GM21381 (cell line): Measurements from ENCODE around the gene FAM120A.

Experiments
- ATAC-seq: cut with Tn5 transposase; IDR thresholded peaks from one replicate; pipeline ENCODE4 v1.9.1; 2021; ENCODE audit warnings: mild to moderate bottlenecking, moderate library complexity; ENCODE audit not compliant: unreplicated experiment

Gene FAM120A

GRCh38 chr9:93467462-93467861, 16.0 kb downstream of the FAM120A start:
- ATAC-seq, result no peak

DNA sequence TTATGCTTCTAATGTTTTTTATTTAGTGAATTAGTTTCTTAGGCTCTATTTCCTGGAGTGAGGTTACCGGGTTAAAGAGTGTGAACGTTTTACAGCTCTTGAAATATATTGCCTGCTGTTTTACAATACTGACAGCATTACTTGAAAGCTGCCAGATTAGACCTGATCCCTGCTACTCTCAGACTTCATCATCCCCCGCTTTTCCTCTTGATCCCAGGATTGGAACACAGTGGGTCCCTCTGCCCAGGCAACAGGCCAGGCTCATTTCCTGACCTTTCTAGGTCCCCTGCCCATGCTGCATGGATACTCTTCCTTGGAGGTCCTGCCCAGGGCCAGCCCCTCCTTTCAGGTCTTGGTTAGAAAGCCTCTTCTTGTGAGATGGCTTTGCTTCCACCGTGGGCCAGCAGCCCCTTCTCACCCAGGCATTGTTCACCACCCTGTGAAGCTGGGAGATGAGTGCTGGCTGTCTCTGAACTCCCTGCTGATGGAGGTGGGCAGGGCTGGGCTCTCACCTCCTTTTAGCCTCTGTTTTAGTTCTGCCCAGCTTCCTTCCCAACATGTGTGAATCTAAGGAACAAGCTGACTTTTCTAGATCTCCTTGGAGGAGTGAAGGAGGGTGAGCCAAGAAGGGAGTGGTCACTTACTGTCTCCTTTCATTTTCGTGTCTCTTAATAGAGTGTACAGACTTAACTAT, 17.4 kb downstream of the FAM120A start:
- no peak for ATAC-seq

GRCh38 chr9:93470391-93470790, 18.9 kb downstream of the FAM120A start:
- ATAC-seq, result no peak

GRCh38 chr9:93471124-93471523, 19.6 kb downstream of the FAM120A start:
- ATAC-seq, result no peak

DNA sequence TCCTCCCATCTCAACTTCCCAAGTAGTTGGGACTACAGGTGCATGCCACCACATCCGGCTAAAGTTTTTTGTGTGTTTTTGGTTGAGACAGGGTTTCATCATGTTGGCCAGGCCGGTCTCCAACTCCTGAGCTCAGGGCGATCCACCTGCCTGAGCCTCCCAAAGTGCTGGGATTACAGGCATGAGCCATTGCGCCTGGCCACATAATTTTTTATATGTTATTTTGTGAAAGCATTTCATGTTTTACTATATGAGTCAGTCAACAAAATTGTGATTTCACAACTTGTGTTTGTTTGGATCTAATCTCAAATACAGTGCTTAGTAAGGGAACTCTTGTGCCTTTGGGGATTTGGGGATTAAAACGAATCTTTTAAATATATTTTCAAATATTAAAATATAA, 21.9 kb downstream of the FAM120A start:
- no peak for ATAC-seq

GRCh38 chr9:93475108-93475507, 23.6 kb downstream of the FAM120A start:
- ATAC-seq, result no peak

- ATAC-seq, result no peak
Observed at GRCh38 chr9:93475856-93476255, 24.4 kb downstream of the FAM120A start.

- no peak for ATAC-seq
Observed at GRCh38 chr9:93476924-93477323, 25.4 kb downstream of the FAM120A start.

DNA sequence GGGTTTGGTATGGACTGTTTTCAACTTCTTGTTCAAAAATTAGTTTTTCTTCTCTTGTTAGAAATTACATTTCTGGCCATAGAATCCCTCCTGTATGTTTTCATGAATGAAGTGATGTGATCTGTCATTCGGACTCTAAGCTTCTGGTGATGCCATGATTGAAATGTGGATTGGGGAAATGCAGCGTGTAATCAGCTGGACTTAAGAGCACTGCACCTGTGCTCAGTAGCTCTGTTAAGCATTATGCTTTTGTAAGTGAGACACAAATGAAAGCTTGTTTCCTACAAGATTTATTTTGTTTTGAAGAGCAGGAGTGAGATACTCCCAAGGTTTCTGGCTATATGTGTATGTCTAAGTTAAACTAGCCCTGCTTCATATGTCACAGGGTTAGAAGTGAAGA, 25.9 kb downstream of the FAM120A start:
- no peak for ATAC-seq

DNA sequence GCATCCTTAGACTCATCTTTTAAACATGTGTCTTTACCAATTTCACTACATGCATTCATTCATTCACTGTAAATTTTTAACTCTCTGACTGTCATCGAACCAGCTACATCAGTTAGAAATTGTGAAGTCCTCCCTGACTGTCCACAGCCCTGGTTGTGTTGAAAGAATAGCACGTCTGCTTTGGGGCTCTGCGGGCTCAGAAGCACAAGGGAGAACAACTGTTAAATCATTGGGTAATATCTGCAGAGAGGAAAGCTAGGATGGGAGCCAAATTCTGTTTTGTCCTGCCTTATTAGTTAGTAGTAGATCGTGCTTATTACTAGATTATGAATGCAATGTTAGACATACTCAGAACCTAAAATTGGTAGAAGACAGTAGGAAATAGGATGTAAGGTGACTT, 28.2 kb downstream of the FAM120A start:
- no peak for ATAC-seq

DNA sequence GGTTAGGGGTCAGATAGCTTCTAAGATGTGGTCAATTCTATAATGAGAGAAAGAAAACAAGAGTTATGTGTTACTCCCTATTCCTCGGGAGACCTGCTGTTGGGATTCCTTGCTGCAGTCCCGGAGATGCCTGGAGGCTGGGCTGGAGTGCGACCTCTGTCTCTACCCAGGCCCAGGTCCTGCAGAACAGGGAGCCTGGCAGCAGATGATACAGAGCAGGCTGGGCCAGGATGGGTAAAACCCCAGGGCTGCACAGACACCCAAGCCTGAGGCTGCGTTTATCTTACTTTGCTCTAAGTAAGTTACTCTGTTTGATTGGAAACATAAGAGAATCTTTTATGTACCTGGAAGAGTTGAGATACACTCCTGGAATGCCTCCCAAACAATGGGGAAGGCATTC, 28.8 kb downstream of the FAM120A start:
- no peak for ATAC-seq

DNA sequence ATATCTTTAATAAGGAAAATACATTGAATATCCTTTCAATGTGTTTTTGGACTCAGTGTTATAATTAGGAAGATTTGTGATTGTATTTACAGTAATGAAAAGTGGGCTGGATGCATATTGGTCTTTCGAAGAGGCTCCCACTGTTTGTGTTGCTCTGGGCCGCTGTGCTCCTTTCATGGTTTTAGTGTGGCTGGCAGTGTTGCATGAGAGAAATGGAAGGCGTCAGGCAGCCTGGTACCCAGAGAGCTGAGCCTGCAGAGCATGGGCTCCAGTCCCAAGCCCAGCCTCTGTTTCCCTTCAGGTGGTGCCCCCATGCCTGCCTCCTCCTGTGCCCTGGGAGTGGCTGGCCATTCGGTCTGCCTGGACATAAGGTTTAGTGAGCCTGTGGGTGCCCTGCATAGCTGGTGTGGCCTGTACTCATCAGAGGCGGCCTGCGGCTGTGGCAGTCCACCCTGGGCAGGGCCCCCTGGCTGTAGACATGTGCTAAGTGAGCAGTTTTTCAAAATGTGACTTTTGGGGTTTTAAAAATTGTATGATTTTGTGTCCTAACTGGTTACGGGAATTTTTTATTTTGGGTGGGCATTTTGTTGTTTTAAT, 29.3 kb downstream of the FAM120A start:
- ATAC-seq, result no peak

DNA sequence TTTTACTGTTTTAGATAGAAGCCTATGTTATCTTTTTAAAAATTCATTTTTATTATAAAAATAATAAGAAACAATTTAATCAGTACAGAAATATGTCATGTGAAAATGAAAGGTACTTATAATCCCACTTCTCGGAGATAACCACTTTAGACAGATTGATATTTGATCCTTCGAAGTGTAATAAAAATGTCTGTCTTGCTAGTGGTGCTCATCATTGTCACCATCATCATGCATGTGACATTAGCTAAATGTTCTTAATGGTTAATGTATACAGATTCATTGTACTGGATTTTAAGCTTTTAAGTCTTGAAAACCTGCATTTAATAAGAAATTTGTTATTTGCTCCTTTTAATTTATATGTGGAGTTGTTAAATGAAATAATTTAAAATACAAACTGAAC, 32.0 kb downstream of the FAM120A start:
- ATAC-seq, result no peak

DNA sequence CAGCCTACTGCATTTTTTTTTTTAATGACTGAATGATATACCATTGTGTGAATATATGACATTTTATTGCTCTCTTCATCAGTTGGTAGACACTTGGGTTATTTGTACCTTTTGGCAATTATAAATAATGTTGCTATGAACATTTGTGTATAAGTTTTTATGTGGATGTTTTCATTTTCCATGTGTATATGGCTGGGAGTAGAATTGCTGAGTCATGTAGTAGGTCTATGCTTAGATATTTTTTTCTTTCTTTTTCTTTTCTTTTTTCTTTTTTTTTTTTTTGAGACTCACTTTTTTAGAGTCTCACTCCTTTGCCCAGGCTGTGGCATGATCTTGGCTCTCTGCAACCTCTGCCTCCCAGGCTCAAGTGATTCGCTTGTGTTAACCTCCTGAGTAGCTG, 34.8 kb downstream of the FAM120A start:
- ATAC-seq, result no peak

DNA sequence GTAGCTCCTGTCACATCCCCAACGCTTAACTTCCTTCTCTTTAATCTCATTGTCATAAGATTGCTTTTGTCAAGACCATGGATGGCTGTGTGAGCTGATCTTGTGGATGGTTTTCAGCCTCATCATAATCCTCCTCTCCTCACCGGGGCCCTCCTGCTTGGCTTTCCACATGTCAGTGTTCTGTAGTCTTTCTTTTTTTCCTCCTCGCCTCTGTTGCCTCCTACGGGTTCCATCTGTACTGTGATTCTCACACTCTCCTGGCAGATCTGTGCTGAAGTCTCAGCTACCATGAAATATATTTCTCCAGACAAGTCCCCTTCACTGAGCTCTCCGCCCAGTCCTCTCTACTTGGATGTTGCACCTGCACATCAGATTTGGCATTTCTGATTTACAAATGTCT, 36.8 kb downstream of the FAM120A start:
- ATAC-seq, result no peak

DNA sequence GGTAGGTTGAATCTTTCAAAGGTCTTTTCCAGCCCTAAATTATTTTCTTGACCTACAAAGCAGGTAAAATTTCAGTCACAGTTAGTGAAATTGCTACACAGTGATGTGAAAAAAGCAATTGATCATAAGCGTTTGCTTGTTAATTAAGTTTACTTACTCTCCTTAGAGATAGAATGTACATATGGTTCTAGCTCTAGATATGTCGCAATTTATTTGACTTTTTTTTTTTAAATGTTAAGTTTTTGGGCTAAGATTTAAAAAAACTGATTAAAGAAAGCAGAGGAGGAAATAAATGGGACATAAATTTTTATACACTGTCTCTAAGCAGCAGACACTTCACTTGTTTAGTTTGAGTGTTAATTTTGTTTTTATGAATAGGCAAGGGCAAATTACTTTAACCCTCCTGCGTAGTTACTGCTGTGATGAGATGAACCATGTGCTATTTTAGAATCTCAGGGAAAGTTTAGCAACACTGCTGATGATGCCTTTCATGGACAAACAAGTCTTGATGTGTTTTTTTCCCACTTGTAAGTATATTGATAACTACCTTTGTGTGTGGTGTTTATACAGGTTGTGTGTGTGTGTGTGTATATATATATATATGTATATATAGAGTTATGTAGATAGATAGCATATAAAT, 40.2 kb downstream of the FAM120A start:
- ATAC-seq, result no peak

DNA sequence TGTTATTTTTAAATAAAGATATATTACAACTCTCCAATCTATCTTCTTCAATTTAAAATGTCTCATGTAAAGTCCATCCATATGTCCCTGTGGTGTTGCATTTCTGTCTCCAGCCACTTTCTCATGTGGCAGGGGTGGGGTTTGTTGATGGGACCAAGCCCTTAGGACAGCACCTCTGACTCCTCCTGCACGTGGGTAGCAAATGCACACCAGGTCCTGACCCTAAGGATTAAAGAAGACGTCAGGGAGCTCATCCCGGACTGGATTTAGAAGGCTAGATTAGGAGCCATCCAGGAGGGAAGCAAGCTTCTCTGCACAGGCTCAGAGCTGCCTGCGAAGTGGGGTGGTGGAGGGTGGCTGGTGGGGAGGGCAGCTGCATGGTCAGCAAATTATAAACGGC, 40.8 kb downstream of the FAM120A start:
- ATAC-seq, result no peak

- ATAC-seq, result no peak
Observed at GRCh38 chr9:93493949-93494348, 42.5 kb downstream of the FAM120A start.

DNA sequence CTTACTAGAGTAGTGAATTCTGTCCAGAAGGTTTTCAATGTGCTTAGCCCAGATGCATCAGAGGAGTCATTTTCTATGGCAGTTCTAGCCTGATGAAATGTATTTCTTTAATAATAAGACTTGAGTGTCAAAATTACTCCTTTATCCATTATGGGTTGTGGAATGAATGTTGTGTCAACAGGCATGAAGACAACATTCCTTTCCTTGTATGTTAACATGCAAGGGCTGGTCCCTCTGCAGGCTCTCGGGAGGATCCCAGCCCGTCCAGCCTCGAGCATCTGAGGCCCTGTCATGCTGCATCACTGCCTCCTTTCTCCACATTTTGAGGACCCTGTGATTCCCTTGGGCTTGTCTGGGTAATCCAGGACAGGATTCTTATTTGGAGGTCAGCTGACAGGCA, 44.8 kb downstream of the FAM120A start:
- no peak for ATAC-seq

DNA sequence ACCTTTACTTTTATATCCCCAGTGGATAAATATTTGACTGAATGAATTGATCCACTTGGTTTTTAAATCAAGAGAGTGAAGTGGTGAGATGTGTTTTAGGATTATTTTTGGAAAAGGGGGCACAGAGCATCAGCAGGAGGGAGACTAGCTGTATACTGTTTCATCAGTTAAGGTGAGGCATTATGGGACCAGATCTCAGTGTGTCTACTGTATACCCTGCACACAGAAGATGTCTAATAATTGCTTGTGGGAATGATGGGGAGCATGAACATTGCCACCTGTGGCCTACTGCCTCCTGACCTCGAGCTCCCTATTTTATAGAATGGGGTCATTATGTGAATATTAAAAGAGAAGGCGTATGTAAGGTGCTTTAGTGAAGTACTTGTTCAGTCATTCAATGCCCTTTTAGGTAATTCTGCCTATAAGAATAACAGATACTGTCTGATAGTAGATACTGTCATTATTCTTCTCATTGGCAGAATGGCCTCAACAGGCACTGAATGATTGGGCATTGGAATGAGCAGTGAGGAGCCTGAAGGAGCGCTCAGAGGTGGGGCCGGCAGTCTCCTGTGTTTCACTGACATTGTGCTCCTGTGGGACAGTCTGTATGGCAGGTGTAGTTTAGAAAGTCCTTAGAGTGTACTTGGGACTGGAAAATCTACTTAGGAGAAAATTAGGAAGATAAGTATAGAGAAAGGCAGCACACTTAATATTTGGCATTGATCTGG, 49.2 kb downstream of the FAM120A start:
- no peak for ATAC-seq

- no peak for ATAC-seq
Observed at GRCh38 chr9:93501406-93501805, 49.9 kb downstream of the FAM120A start.

- no peak for ATAC-seq
Observed at GRCh38 chr9:93503381-93503780, 51.9 kb downstream of the FAM120A start.
